OCI-LY7 (cell line): ENCODE measurements around the gene C1orf159. TPM values are rescaled to one million over a fixed set of nuclear protein-coding genes. Genes with fewer than 3 reads are reported as not detected.

Experiments used
- BruUV-seq: library from RNA; stranded (reverse); fragments of 400-500 nt; replicated peaks from 2 replicates; lab custom pipeline; 2021; lab: Mats Ljungman, UMichigan
- CTCF ChIA-PET: fragments of 300-600 bp; sonication (Branson Sonifier 250); formaldehyde crosslinking; loops from one replicate; lab custom pipeline; 2022; ENCODE audit warnings: antibody characterized with exemption; ENCODE audit not compliant: unreplicated experiment; lab: Charles Lee
- POLR2A ChIA-PET: fragments of 300-600 bp; sonication (Branson Sonifier 250); formaldehyde crosslinking; loops from one replicate; lab custom pipeline; 2022; ENCODE audit warnings: antibody characterized with exemption; lab: Charles Lee
- DNase-seq: peaks from one replicate; pipeline ENCODE4 v3.0.0-alpha.2; 2015; ENCODE audit warnings: low spot score
- H2AFZ ChIP-seq: fragments of 200-600 bp; sonication (generic), shearing (Covaris generic); 2 replicates; pipeline ENCODE4 v1.6.1; 2014; ENCODE audit warnings: mild to moderate bottlenecking, antibody characterized with exemption, low read length, moderate library complexity
- H3K27ac ChIP-seq: fragments of 200-600 bp; sonication (generic); 2 replicates; pipeline ENCODE4 v1.5.1; 2014; ENCODE audit warnings: mixed run types, low read depth, mild to moderate bottlenecking, moderate library complexity, low read length, inconsistent platforms; ENCODE audit not compliant: poor library complexity, severe bottlenecking
- H3K36me3 ChIP-seq: fragments of 200-600 bp; sonication (generic); 2 replicates; pipeline ENCODE4 v1.6.1; 2014; ENCODE audit warnings: mild to moderate bottlenecking, antibody characterized with exemption, low read length, moderate library complexity, mixed read lengths; ENCODE audit not compliant: insufficient read depth
- H3K4me1 ChIP-seq: fragments of 200-600 bp; sonication (generic); 2 replicates; pipeline ENCODE4 v1.5.1; 2014; ENCODE audit warnings: mild to moderate bottlenecking, low read length; ENCODE audit not compliant: insufficient read depth, poor library complexity, severe bottlenecking
- H3K4me2 ChIP-seq: fragments of 200-600 bp; sonication (generic); 2 replicates; pipeline ENCODE4 v1.6.1; 2014; ENCODE audit warnings: mild to moderate bottlenecking, low read length
- H3K4me3 ChIP-seq: fragments of 200-600 bp; sonication (generic); 2 replicates; pipeline ENCODE4 v1.5.1; 2014; ENCODE audit warnings: mild to moderate bottlenecking, low read depth, low read length; ENCODE audit not compliant: poor library complexity, severe bottlenecking
- H3K79me2 ChIP-seq: fragments of 200-600 bp; sonication (generic); 2 replicates; pipeline ENCODE4 v1.6.1; 2016; ENCODE audit warnings: low read depth, mild to moderate bottlenecking, low read length, moderate library complexity, mixed read lengths; ENCODE audit not compliant: insufficient read depth
- H3K9me2 ChIP-seq: fragments of 200-600 bp; sonication (generic); 2 replicates; pipeline ENCODE4 v1.6.1; 2016; ENCODE audit warnings: mild to moderate bottlenecking, low read length, mixed read lengths; ENCODE audit not compliant: insufficient read depth
- H3K9me3 ChIP-seq: fragments of 200-600 bp; sonication (generic); 2 replicates; pipeline ENCODE4 v1.6.1; 2014; ENCODE audit warnings: mild to moderate bottlenecking, mixed run types, low read length, mixed read lengths
- H4K20me1 ChIP-seq: fragments of 200-600 bp; sonication (generic); 2 replicates; pipeline ENCODE4 v1.6.1; 2014; ENCODE audit warnings: mild to moderate bottlenecking, antibody characterized with exemption, low read length, moderate library complexity, mixed read lengths; ENCODE audit not compliant: insufficient read depth
- EZH2phosphoT487 ChIP-seq: fragments of 200-600 bp; sonication (generic); IDR thresholded peaks from 2 replicates; pipeline ENCODE4 v1.6.1; 2018; ENCODE audit warnings: low read depth, borderline replicate concordance, mild to moderate bottlenecking, mixed run types, antibody characterized with exemption, low read length, moderate library complexity, mixed read lengths
- intact Hi-C: fragments of 100-400 bp; cut with micrococcal nuclease; formaldehyde crosslinking; loops from one replicate; pipeline ENCODE4 v1.10.0; 2022; ENCODE audit not compliant: unreplicated experiment
- total RNA-seq, 2 experiments: library from RNA; depleted of rRNA in 1 of 2; stranded (reverse); fragments of >200 nt in 1 of 2; shearing (Covaris generic) in 1 of 2; gene quantifications; 2 replicates each; pipeline ENCODE4 v1.2.3, GENCODE V29; 2014 to 2022
- TF ChIP-seq, protein P1 (sequence below): fragments of 200-600 bp; sonication (generic); conservative IDR thresholded peaks from 2 replicates; pipeline ENCODE4 v1.5.1; 2014; ENCODE audit warnings: mild to moderate bottlenecking, antibody characterized with exemption, low read length, moderate library complexity, mixed read lengths

Gene C1orf159
- total RNA-seq, 2 experiments from 2014 or later = 24.5 to 27.6 TPM

DNA sequence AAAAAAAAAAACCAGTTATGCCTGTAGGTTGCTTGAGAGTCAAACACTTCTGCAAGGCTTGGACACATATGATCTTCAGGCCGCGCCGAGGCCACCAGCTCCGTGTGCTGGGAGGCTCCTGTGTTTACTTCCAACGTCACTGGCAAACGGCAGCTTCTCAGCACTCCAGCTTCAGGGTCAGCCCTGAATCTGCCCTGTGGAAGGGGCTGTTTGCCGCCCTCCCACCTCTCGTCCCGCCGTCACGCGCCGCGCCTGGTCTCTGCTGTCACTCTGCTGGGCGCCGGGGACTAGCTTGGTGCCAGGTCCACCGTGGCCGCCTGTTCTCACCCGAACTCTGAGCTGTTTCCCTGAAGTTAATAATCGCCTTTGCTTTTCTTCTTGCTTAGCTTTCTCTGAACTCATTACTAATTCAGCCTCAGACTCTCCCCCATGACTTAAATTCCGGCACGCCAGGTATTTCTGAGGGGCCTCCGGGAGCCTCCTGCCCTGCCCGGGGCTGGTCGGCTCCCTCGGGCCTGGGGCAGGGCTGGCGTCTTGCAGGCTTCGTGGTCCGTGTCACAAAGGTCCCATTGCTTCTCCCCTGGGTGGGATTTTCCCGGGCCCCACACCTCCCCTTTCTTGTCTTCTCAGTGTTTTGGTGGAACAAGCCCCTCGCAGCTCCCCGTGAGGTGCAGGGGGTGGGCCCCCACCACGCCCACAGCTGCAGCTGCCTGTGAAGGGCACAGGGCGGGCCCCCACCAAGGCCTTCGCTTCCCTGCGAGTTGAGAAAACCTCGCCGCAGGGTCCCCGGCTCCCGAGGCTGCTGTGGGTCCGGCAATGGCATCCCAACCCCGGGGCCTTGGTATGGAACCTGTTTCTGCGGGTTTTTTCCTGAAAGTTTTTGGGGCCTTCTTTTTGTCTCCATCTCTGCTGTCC, 14.6 kb upstream of the C1orf159 start:
- Histone ChIP-seq H3K36me3 (no peaks in the 10 kb centered on the region), H3K27ac (no peak overlapping the region), H3K9me2 (no peaks in the 10 kb centered on the region), H3K79me2 (no peaks in the 10 kb centered on the region), H3K4me3 (no peak overlapping the region), H3K9me3 (no peaks in the 10 kb centered on the region), H3K4me1 (no peaks in the 10 kb centered on the region), H2AFZ (no peak overlapping the region), H4K20me1 (no peaks in the 10 kb centered on the region), H3K4me2 (no peak overlapping the region)
- ChIA-PET POLR2A (interaction anchor here (1.0 kb wide), 1 partner anchor 14 kb away, joined by 3 read pairs; no protein-coding TSS in a partner anchor), CTCF (no interaction called here)
- intact Hi-C loops = no loop called here
- TF ChIP-seq EZH2phosphoT487 = no peak
- TF ChIP-seq, protein P1, sequence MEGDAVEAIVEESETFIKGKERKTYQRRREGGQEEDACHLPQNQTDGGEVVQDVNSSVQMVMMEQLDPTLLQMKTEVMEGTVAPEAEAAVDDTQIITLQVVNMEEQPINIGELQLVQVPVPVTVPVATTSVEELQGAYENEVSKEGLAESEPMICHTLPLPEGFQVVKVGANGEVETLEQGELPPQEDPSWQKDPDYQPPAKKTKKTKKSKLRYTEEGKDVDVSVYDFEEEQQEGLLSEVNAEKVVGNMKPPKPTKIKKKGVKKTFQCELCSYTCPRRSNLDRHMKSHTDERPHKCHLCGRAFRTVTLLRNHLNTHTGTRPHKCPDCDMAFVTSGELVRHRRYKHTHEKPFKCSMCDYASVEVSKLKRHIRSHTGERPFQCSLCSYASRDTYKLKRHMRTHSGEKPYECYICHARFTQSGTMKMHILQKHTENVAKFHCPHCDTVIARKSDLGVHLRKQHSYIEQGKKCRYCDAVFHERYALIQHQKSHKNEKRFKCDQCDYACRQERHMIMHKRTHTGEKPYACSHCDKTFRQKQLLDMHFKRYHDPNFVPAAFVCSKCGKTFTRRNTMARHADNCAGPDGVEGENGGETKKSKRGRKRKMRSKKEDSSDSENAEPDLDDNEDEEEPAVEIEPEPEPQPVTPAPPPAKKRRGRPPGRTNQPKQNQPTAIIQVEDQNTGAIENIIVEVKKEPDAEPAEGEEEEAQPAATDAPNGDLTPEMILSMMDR = no peak
- DNase-seq = no peak
- no TSS peak for BruUV-seq

DNA sequence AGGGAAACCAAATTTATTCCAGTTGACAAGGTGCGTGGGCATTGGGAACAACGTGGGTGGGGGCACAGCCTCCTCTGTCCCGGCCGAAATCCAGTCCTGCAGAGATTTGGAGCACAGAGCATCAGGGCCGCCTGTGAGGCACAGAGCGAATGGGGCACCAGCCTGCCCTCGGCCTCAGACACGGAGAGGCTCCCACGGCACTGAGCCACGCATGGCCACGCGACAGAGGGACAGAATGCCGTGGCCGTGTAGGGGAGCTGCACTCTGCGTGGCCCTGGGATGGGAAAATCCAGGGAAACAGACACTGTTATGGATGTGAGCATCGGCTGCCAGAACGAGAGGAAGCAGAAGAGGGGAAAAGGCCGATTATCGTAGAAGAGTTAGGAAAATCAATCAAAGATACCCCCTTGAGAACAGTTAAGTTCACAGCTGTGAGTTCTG, 13.5 kb upstream of the C1orf159 start:
- BruUV-seq = no TSS peak
- intact Hi-C loops = no loop called here
- Histone ChIP-seq H3K4me2 (no peak overlapping the region), H3K79me2 (no peaks in the 10 kb centered on the region), H3K27ac (no peak overlapping the region), H2AFZ (no peak overlapping the region), H3K4me1 (no peaks in the 10 kb centered on the region), H3K4me3 (no peak overlapping the region), H4K20me1 (no peaks in the 10 kb centered on the region), H3K9me3 (no peaks in the 10 kb centered on the region), H3K36me3 (no peaks in the 10 kb centered on the region), H3K9me2 (no peaks in the 10 kb centered on the region)
- no peak for DNase-seq
- CTCF ChIA-PET = no interaction called here
- TF ChIP-seq, protein P1 = no peak
- no peak for TF ChIP-seq EZH2phosphoT487
- POLR2A ChIA-PET = interaction anchor here (0.5 to 1.0 kb wide), 2 partner anchors 15 to 91 kb away, joined by 3 read pairs; no protein-coding TSS in a partner anchor
